HCT116 (cell line): ENCODE results near the gene SDCCAG8. TPM values are rescaled to one million over a fixed set of nuclear protein-coding genes. Genes with fewer than 3 reads are reported as not detected.

Experiments used
- ATAC-seq: fragments of 200-7000 bp; cut with Tn5 transposase; 2 replicates; pipeline ENCODE4 v1.9.1; 2020; ENCODE audit warnings: mild to moderate bottlenecking, moderate library complexity
- BruUV-seq: library from RNA; stranded (reverse); fragments of 400-500 nt; replicated peaks from 2 replicates; lab custom pipeline; 2021; lab: Mats Ljungman, UMichigan
- CTCF ChIA-PET: fragments of 300-600 bp; sonication (Branson Sonifier 250); formaldehyde crosslinking; loops from one replicate; lab custom pipeline; 2021; ENCODE audit warnings: antibody characterized with exemption; lab: Charles Lee
- POLR2A ChIA-PET: fragments of 300-600, 350-600 bp; sonication (Branson Sonifier 250); formaldehyde crosslinking; loops from one replicate; lab custom pipeline; 2021; ENCODE audit warnings: antibody characterized with exemption; lab: Charles Lee
- RAD21 ChIA-PET, 2 experiments: fragments of 300-600 bp; sonication (Branson Sonifier 250); formaldehyde crosslinking; loops; one replicate each; lab custom pipeline; 2023; ENCODE audit warnings: low total read pairs in 2 of 2; ENCODE audit not compliant: uncharacterized antibody in 2 of 2, unreplicated experiment in 2 of 2, low non-redundant PET in 1 of 2; lab: Charles Lee
- DNase-seq: peaks from one replicate; pipeline ENCODE4 v3.0.0-alpha.2; 2010; ENCODE audit warnings: low read depth, low spot score
- H2AFZ ChIP-seq: fragments of 200-600 bp; shearing (Covaris generic), sonication (generic); 2 replicates; pipeline ENCODE4 v1.6.1; 2017; ENCODE audit warnings: low read depth, mixed run types, mixed read lengths, antibody characterized with exemption, low read length; ENCODE audit not compliant: poor library complexity, severe bottlenecking
- H3K27ac ChIP-seq: 2 replicates; pipeline ENCODE4 v1.5.1; 2012; ENCODE audit warnings: low read depth, low read length
- H3K27me3 ChIP-seq: fragments of 200-600 bp; sonication (generic); 2 replicates; pipeline ENCODE4 v1.6.1; 2016; ENCODE audit warnings: mixed run types, low read length, mixed read lengths; ENCODE audit not compliant: insufficient read depth
- H3K36me3 ChIP-seq, 2 experiments: fragments of 200-500 bp in 1 of 2; fragments of 200-600 bp in 1 of 2; sonication (Bioruptor generic) in 1 of 2; sonication (generic) in 1 of 2; 2 replicates each; pipeline versions ENCODE4 v1.5.1 to v1.6.1; 2014 to 2016; ENCODE audit warnings: low read length in 2 of 2, inconsistent platforms in 1 of 2, mixed read lengths in 1 of 2, mixed run types in 1 of 2; ENCODE audit not compliant: insufficient read depth in 2 of 2, control insufficient read depth in 1 of 2
- H3K4me1 ChIP-seq, 2 experiments: fragments of 200-600 bp in 1 of 2; sonication (generic) in 1 of 2; 2 replicates each; pipeline versions ENCODE4 v1.5.1 to v1.6.1; 2012 to 2017; ENCODE audit warnings: low read length in 2 of 2, inconsistent platforms in 1 of 2, mild to moderate bottlenecking in 1 of 2, mixed read lengths in 1 of 2, mixed run types in 1 of 2, moderate library complexity in 1 of 2; ENCODE audit not compliant: insufficient read depth in 2 of 2, control insufficient read depth in 1 of 2
- H3K4me2 ChIP-seq: fragments of 200-600 bp; sonication (generic); 2 replicates; pipeline ENCODE4 v1.6.1; 2017; ENCODE audit warnings: mixed run types, low read length, mixed read lengths
- H3K4me3 ChIP-seq, 2 experiments: fragments of 200-600 bp in 1 of 2; sonication (generic) in 1 of 2; replicated peaks in 1 of 2; 2 replicates each; pipeline ENCODE4 v1.5.1; 2011 to 2016; ENCODE audit warnings: low read length in 2 of 2, control low read depth in 1 of 2, low read depth in 1 of 2, mild to moderate bottlenecking in 1 of 2, mixed read lengths in 1 of 2, mixed run types in 1 of 2
- H3K79me2 ChIP-seq: fragments of 200-600 bp; sonication (generic); 2 replicates; pipeline ENCODE4 v1.6.1; 2017; ENCODE audit warnings: mild to moderate bottlenecking, mixed run types, low read length, moderate library complexity, mixed read lengths; ENCODE audit not compliant: insufficient read depth
- H3K9ac ChIP-seq: fragments of 200-600 bp; sonication (generic); 2 replicates; pipeline ENCODE4 v1.6.1; 2016; ENCODE audit warnings: low read length, mixed read lengths
- H3K9me2 ChIP-seq: fragments of 200-600 bp; sonication (generic), shearing (Covaris generic); 2 replicates; pipeline ENCODE4 v1.6.1; 2017; ENCODE audit warnings: mixed run types, mild to moderate bottlenecking, moderate library complexity; ENCODE audit not compliant: insufficient read depth
- H3K9me3 ChIP-seq, 2 experiments: fragments of 200-500 bp in 1 of 2; fragments of 200-600 bp in 1 of 2; sonication (Bioruptor generic) in 1 of 2; sonication (generic) in 1 of 2; 2 replicates each; pipeline ENCODE4 v1.6.1; 2014 to 2017; ENCODE audit warnings: low read length in 2 of 2, mixed read lengths in 2 of 2, inconsistent platforms in 1 of 2, low read depth in 1 of 2, mild to moderate bottlenecking in 1 of 2, mixed run types in 1 of 2, moderate library complexity in 1 of 2; ENCODE audit not compliant: control insufficient read depth in 1 of 2, insufficient read depth in 1 of 2
- H4K20me1 ChIP-seq: fragments of 200-600 bp; sonication (generic), shearing (Covaris generic); 2 replicates; pipeline ENCODE4 v1.6.1; 2017; ENCODE audit warnings: mixed run types, mild to moderate bottlenecking, moderate library complexity; ENCODE audit not compliant: insufficient read depth
- CBX3 ChIP-seq: IDR thresholded peaks from 2 replicates; pipeline ENCODE4 v1.6.1; 2012; ENCODE audit warnings: low read depth
- CEBPB ChIP-seq: IDR thresholded peaks from 2 replicates; pipeline ENCODE4 v1.6.1; 2012; ENCODE audit warnings: low read depth
- EGR1 ChIP-seq: IDR thresholded peaks from 2 replicates; pipeline ENCODE4 v1.6.1; 2012; ENCODE audit warnings: low read depth
- EZH2 ChIP-seq: fragments of 200-600 bp; sonication (generic); IDR thresholded peaks from 2 replicates; pipeline ENCODE4 v1.6.1; 2017; ENCODE audit warnings: antibody characterized with exemption, mixed run types
- FOSL1 ChIP-seq: IDR thresholded peaks from 2 replicates; pipeline ENCODE4 v1.6.1; 2012; ENCODE audit warnings: low read depth
- POLR2A ChIP-seq: IDR thresholded peaks from 2 replicates; pipeline ENCODE4 v1.7.0; 2011; ENCODE audit warnings: borderline replicate concordance; ENCODE audit not compliant: insufficient read depth, insufficient read length; ENCODE audit errors: extremely low read depth
- POLR2AphosphoS5 ChIP-seq: IDR thresholded peaks from 2 replicates; pipeline ENCODE4 v1.6.1; 2011; ENCODE audit warnings: mild to moderate bottlenecking, low read depth, low read length, moderate library complexity
- RAD21 ChIP-seq: IDR thresholded peaks from 2 replicates; pipeline ENCODE4 v1.6.1; 2012; ENCODE audit warnings: low read depth, mild to moderate bottlenecking
- SIN3A ChIP-seq: IDR thresholded peaks from 2 replicates; pipeline ENCODE4 v1.6.1; 2012; ENCODE audit warnings: low read depth
- SP1 ChIP-seq: IDR thresholded peaks from 2 replicates; pipeline ENCODE4 v1.6.1; 2012; ENCODE audit warnings: low read depth
- SRF ChIP-seq: IDR thresholded peaks from 2 replicates; pipeline ENCODE4 v1.6.1; 2012; ENCODE audit warnings: low read depth
- ZFX ChIP-seq: fragments of 450-650 bp; IDR thresholded peaks from 2 replicates; pipeline ENCODE4 v1.6.1; 2017
- ZNF274 ChIP-seq: fragments of 200-500 bp; sonication (Bioruptor generic); IDR thresholded peaks from 2 replicates; pipeline ENCODE4 v1.6.1; 2014; ENCODE audit warnings: mild to moderate bottlenecking, low read depth, low read length, inconsistent platforms
- intact Hi-C: fragments of 100-400 bp; cut with micrococcal nuclease; formaldehyde crosslinking; loops from 2 replicates; pipeline ENCODE4 v1.10.0; 2022
- total RNA-seq: library from RNA; stranded (reverse); gene quantifications from one replicate; pipeline ENCODE4 v1.2.1, GENCODE V29; 2021; ENCODE audit not compliant: unreplicated experiment
- TF ChIP-seq, protein P1 (sequence below): IDR thresholded peaks from 2 replicates; pipeline ENCODE4 v1.6.1; 2012
- TF ChIP-seq, protein P2 (sequence below): IDR thresholded peaks from 2 replicates; pipeline ENCODE4 v1.6.1; 2011; ENCODE audit warnings: mild to moderate bottlenecking, low read length, moderate library complexity; ENCODE audit not compliant: insufficient replicate concordance; ENCODE audit errors: extremely low read depth
- TF ChIP-seq, protein P3 (sequence below): IDR thresholded peaks from 2 replicates; pipeline ENCODE4 v1.6.1; 2012; ENCODE audit warnings: low read depth

SDCCAG8 gene
- total RNA-seq, 1 experiment from 2014 or later = 38.2 TPM

DNA sequence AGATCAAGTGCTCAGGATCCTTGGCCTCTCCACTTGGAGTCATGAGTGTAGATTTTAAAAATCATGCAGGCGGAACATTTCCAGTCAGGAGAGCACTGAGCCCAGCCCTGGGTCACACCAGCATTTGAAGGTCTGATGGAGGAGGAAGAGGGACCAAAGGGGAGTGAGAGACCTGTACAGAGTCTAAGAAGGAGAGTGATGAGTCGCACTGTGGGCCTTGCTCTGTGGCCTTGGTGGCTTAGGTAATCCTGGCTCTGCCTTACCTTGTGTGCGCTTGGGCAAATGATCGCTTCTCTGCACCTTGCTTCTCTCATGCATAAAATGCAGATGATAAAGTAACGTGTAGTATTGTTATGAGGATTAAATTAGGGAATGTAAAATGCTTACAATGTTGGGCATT lies 225.3 kb downstream of the SDCCAG8 start:
- DNase-seq = no peak
- ChIA-PET CTCF (no interaction called here), RAD21 (no interaction called here), POLR2A (no interaction called here)
- H4K20me1 ChIP-seq = no peaks in the 10 kb centered on the region
- no TSS peak for BruUV-seq
- intact Hi-C loops = no loop called here
- H3K27ac ChIP-seq = no peak overlapping the region
- H3K4me1 ChIP-seq = peaks cover 2 to 11% of the 10 kb centered on the region in 2 experiments; a peak in 3 of 4 replicates
- no peaks in the 10 kb centered on the region for H3K79me2 ChIP-seq
- no peaks in the 10 kb centered on the region for H3K9me3 ChIP-seq
- H3K27me3 ChIP-seq = no peaks in the 10 kb centered on the region
- H3K9me2 ChIP-seq = no peaks in the 10 kb centered on the region
- H3K4me3 ChIP-seq = no peak overlapping the region
- no peak for ATAC-seq
- TF ChIP-seq POLR2AphosphoS5 = no peak
- TF ChIP-seq, protein P1, sequence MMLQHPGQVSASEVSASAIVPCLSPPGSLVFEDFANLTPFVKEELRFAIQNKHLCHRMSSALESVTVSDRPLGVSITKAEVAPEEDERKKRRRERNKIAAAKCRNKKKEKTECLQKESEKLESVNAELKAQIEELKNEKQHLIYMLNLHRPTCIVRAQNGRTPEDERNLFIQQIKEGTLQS = no peak
- TF ChIP-seq CEBPB = no peak
- no peak for TF ChIP-seq EGR1
- TF ChIP-seq, protein P2, sequence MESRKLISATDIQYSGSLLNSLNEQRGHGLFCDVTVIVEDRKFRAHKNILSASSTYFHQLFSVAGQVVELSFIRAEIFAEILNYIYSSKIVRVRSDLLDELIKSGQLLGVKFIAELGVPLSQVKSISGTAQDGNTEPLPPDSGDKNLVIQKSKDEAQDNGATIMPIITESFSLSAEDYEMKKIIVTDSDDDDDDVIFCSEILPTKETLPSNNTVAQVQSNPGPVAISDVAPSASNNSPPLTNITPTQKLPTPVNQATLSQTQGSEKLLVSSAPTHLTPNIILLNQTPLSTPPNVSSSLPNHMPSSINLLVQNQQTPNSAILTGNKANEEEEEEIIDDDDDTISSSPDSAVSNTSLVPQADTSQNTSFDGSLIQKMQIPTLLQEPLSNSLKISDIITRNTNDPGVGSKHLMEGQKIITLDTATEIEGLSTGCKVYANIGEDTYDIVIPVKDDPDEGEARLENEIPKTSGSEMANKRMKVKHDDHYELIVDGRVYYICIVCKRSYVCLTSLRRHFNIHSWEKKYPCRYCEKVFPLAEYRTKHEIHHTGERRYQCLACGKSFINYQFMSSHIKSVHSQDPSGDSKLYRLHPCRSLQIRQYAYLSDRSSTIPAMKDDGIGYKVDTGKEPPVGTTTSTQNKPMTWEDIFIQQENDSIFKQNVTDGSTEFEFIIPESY = no peak
- TF ChIP-seq, protein P3, sequence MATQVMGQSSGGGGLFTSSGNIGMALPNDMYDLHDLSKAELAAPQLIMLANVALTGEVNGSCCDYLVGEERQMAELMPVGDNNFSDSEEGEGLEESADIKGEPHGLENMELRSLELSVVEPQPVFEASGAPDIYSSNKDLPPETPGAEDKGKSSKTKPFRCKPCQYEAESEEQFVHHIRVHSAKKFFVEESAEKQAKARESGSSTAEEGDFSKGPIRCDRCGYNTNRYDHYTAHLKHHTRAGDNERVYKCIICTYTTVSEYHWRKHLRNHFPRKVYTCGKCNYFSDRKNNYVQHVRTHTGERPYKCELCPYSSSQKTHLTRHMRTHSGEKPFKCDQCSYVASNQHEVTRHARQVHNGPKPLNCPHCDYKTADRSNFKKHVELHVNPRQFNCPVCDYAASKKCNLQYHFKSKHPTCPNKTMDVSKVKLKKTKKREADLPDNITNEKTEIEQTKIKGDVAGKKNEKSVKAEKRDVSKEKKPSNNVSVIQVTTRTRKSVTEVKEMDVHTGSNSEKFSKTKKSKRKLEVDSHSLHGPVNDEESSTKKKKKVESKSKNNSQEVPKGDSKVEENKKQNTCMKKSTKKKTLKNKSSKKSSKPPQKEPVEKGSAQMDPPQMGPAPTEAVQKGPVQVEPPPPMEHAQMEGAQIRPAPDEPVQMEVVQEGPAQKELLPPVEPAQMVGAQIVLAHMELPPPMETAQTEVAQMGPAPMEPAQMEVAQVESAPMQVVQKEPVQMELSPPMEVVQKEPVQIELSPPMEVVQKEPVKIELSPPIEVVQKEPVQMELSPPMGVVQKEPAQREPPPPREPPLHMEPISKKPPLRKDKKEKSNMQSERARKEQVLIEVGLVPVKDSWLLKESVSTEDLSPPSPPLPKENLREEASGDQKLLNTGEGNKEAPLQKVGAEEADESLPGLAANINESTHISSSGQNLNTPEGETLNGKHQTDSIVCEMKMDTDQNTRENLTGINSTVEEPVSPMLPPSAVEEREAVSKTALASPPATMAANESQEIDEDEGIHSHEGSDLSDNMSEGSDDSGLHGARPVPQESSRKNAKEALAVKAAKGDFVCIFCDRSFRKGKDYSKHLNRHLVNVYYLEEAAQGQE = no peak
- no peak for TF ChIP-seq SP1
- TF ChIP-seq CBX3 = no peak
- no peak for TF ChIP-seq ZFX
- no peak for TF ChIP-seq ZNF274
- no peak for TF ChIP-seq RAD21
- TF ChIP-seq FOSL1 = no peak
- no peak for TF ChIP-seq EZH2
- no peak for TF ChIP-seq POLR2A
- TF ChIP-seq SRF = no peak
- no peak for TF ChIP-seq SIN3A
- TF ChIP-seq, all 23 proteins: peak for 0
- H3K4me2 ChIP-seq = no peak overlapping the region
- no peaks in the 10 kb centered on the region for H3K36me3 ChIP-seq
- no peak overlapping the region for H3K9ac ChIP-seq
- H2AFZ ChIP-seq = no peak overlapping the region
